ENCODE measurements around the gene SLC6A3. TPM values are rescaled to one million over a fixed set of nuclear protein-coding genes. Genes with fewer than 3 reads are reported as not detected.

Gene SLC6A3
- total and polyA plus RNA-seq, 2 donors (not counting 1 experiment from before 2014, with no cell fraction given): not detected

DNA sequence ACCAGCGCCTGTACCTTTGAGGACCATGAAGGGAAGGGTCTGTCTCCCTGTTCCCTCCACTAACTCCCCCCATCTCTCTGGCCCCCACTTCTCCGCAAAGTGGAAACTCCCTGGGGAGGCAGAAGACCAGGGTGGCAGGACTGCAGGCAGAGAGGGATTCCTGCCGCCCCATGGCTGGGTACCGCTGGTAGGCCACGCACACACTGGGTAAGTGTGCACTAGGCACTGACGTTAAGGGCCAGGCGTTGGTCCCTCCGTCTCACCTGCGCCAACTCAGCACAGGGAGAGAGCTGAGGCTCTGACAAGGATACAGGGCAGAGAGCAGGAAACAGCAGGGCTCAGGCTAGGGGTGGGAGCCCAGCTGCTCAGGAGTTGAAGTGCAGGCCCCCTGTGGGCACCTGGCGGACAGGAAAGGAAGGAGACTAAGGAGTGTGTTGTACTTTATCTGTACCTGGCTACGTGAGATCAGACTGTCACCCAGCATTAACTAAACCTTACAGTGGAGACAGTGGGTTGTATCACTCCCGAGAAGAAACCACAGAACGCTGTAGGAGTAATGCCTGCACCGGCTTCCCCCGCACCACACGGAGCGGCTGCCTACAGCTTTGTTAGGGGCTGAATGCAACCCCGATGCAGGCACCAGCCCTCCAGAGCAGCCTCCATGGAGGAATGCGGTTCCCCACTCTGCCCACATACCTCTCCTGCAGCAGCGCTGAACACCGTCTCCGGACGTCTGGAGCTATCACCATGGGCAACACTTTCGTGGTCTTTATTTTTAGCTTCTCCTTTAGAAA lies 66.2 kb downstream of the SLC6A3 start:
- H3K4me1 ChIP-seq (ENCODE audit: control insufficient read depth, extremely low read depth, insufficient read depth, low read length): no peaks in the 10 kb centered on the region
- no peaks in the 10 kb centered on the region for H3K79me2 ChIP-seq (ENCODE audit: control insufficient read depth, insufficient read depth, low read length)
- no peak overlapping the region for H2AFZ ChIP-seq (ENCODE audit: low read length)
- no peak for TF ChIP-seq EZH2 (IDR thresholded peaks at IDR 0.05; ENCODE audit: low read length, missing control alignments)
- TF ChIP-seq, protein P1, sequence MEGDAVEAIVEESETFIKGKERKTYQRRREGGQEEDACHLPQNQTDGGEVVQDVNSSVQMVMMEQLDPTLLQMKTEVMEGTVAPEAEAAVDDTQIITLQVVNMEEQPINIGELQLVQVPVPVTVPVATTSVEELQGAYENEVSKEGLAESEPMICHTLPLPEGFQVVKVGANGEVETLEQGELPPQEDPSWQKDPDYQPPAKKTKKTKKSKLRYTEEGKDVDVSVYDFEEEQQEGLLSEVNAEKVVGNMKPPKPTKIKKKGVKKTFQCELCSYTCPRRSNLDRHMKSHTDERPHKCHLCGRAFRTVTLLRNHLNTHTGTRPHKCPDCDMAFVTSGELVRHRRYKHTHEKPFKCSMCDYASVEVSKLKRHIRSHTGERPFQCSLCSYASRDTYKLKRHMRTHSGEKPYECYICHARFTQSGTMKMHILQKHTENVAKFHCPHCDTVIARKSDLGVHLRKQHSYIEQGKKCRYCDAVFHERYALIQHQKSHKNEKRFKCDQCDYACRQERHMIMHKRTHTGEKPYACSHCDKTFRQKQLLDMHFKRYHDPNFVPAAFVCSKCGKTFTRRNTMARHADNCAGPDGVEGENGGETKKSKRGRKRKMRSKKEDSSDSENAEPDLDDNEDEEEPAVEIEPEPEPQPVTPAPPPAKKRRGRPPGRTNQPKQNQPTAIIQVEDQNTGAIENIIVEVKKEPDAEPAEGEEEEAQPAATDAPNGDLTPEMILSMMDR (conservative IDR thresholded peaks at IDR 0.05 in 1 of 2, IDR thresholded peaks at IDR 0.05 in 1 of 2; ENCODE audit: low read depth in 1 of 2, low read length in 2 of 2): no peak
- H3K4me2 ChIP-seq (ENCODE audit: extremely low read depth, insufficient read depth, low read length): no peak overlapping the region
- H3K27me3 ChIP-seq (ENCODE audit: control insufficient read depth, insufficient read depth, low read length): no peaks in the 10 kb centered on the region
- no peaks in the 10 kb centered on the region for H3K36me3 ChIP-seq (ENCODE audit: control insufficient read depth, insufficient read depth, low read length)
- H3K27ac ChIP-seq (ENCODE audit: insufficient read depth, low read length): no peak overlapping the region
- no peaks in the 10 kb centered on the region for H4K20me1 ChIP-seq (ENCODE audit: control insufficient read depth, extremely low read depth, insufficient read depth, low read length)
- no peak for DNase-seq (ENCODE audit: low read depth in 2 of 2)
- H3K9me3 ChIP-seq (ENCODE audit: control insufficient read depth, insufficient read depth, low read depth, low read length): no peaks in the 10 kb centered on the region
- H3K4me3 ChIP-seq (replicated peaks in 1 of 4; ENCODE audit: control extremely low read depth in 1 of 4, insufficient read depth in 1 of 4, low read depth in 3 of 4, low read length in 4 of 4): no peak overlapping the region
- no peak overlapping the region for H3K9ac ChIP-seq (ENCODE audit: insufficient read depth, low read length)

DNA sequence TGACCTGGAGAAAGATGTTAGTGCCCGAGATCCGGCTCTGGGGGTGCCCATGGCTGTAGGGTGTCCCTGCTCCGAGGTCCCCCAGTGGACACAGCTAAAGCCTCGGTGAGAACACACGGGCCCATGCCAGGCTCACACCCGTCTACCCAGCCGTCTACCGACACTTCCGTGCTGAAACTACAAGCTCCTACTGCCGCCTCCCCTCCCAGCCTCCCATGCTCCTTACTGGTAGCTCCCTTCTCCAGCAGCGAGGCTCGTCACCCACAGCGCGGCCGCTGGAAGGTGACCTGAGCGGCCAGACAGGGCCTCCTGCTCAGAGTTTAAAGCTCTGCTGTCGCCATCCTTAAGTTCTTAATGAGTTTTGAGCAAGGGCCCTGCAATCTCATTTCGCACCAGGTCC lies 67.1 kb downstream of the SLC6A3 start:
- no peak overlapping the region for H2AFZ ChIP-seq (ENCODE audit: low read length)
- H3K9ac ChIP-seq (ENCODE audit: insufficient read depth, low read length): no peak overlapping the region
- no peak overlapping the region for H3K4me2 ChIP-seq (ENCODE audit: extremely low read depth, insufficient read depth, low read length)
- no peaks in the 10 kb centered on the region for H3K9me3 ChIP-seq (ENCODE audit: control insufficient read depth, insufficient read depth, low read depth, low read length)
- H3K27me3 ChIP-seq (ENCODE audit: control insufficient read depth, insufficient read depth, low read length): no peaks in the 10 kb centered on the region
- no peaks in the 10 kb centered on the region for H3K36me3 ChIP-seq (ENCODE audit: control insufficient read depth, insufficient read depth, low read length)
- H3K79me2 ChIP-seq (ENCODE audit: control insufficient read depth, insufficient read depth, low read length): no peaks in the 10 kb centered on the region
- no peaks in the 10 kb centered on the region for H3K4me1 ChIP-seq (ENCODE audit: control insufficient read depth, extremely low read depth, insufficient read depth, low read length)
- no peak for DNase-seq (ENCODE audit: low read depth in 2 of 2)
- no peak overlapping the region for H3K4me3 ChIP-seq (replicated peaks in 1 of 4; ENCODE audit: control extremely low read depth in 1 of 4, insufficient read depth in 1 of 4, low read depth in 3 of 4, low read length in 4 of 4)
- no peak overlapping the region for H3K27ac ChIP-seq (ENCODE audit: insufficient read depth, low read length)
- TF ChIP-seq, protein P1 (conservative IDR thresholded peaks at IDR 0.05 in 1 of 2, IDR thresholded peaks at IDR 0.05 in 1 of 2; ENCODE audit: low read depth in 1 of 2, low read length in 2 of 2): no peak
- TF ChIP-seq EZH2 (IDR thresholded peaks at IDR 0.05; ENCODE audit: low read length, missing control alignments): no peak
- H4K20me1 ChIP-seq (ENCODE audit: control insufficient read depth, extremely low read depth, insufficient read depth, low read length): no peaks in the 10 kb centered on the region

DNA sequence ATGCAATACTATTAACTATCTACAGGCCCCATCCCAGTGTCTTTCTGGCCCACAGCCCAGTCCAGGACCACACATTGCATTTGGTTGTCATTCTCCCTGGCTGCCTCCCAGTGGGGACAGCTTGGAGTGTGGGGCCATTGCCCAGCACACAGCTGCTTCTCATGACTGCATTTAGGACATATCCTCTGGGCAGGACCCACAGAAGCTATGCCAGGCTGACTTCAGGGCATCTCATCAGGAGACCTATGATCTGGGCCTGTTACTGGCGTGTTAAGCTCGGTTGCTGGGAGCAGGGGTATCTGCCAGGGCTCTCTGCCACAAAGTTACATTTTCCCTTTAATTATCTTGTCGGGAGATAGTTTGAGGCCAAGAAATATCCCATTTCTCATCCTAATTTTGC lies 68.3 kb downstream of the SLC6A3 start:
- H3K4me1 ChIP-seq (ENCODE audit: control insufficient read depth, extremely low read depth, insufficient read depth, low read length): no peaks in the 10 kb centered on the region
- no peaks in the 10 kb centered on the region for H3K79me2 ChIP-seq (ENCODE audit: control insufficient read depth, insufficient read depth, low read length)
- no peak overlapping the region for H2AFZ ChIP-seq (ENCODE audit: low read length)
- no peaks in the 10 kb centered on the region for H3K9me3 ChIP-seq (ENCODE audit: control insufficient read depth, insufficient read depth, low read depth, low read length)
- TF ChIP-seq EZH2 (IDR thresholded peaks at IDR 0.05; ENCODE audit: low read length, missing control alignments): no peak
- TF ChIP-seq, protein P1 (conservative IDR thresholded peaks at IDR 0.05 in 1 of 2, IDR thresholded peaks at IDR 0.05 in 1 of 2; ENCODE audit: low read depth in 1 of 2, low read length in 2 of 2): no peak
- H3K4me3 ChIP-seq (replicated peaks in 1 of 4; ENCODE audit: control extremely low read depth in 1 of 4, insufficient read depth in 1 of 4, low read depth in 3 of 4, low read length in 4 of 4): no peak overlapping the region
- H3K36me3 ChIP-seq (ENCODE audit: control insufficient read depth, insufficient read depth, low read length): no peaks in the 10 kb centered on the region
- H4K20me1 ChIP-seq (ENCODE audit: control insufficient read depth, extremely low read depth, insufficient read depth, low read length): no peaks in the 10 kb centered on the region
- H3K27me3 ChIP-seq (ENCODE audit: control insufficient read depth, insufficient read depth, low read length): no peaks in the 10 kb centered on the region
- H3K27ac ChIP-seq (ENCODE audit: insufficient read depth, low read length): no peak overlapping the region
- DNase-seq (ENCODE audit: low read depth in 2 of 2): no peak
- no peak overlapping the region for H3K4me2 ChIP-seq (ENCODE audit: extremely low read depth, insufficient read depth, low read length)
- no peak overlapping the region for H3K9ac ChIP-seq (ENCODE audit: insufficient read depth, low read length)

All from fibroblast of lung (primary cell).